GM18870 (cell line): ENCODE data around the gene SALL4.
"Not testable (repeated sequence)": the region's sequence is repeated elsewhere in the genome, so short reads cannot be mapped to it uniquely, and the experiment has no call there.

Source experiments
- ATAC-seq: cut with Tn5 transposase; IDR thresholded peaks from one replicate; pipeline ENCODE4 v1.9.1; 2021; ENCODE audit warnings: moderate library complexity; ENCODE audit not compliant: unreplicated experiment

Gene SALL4

GRCh38 chr20:51739722-51740249 is 62.5 kb downstream of the SALL4 start:
- ATAC-seq = no peak

DNA sequence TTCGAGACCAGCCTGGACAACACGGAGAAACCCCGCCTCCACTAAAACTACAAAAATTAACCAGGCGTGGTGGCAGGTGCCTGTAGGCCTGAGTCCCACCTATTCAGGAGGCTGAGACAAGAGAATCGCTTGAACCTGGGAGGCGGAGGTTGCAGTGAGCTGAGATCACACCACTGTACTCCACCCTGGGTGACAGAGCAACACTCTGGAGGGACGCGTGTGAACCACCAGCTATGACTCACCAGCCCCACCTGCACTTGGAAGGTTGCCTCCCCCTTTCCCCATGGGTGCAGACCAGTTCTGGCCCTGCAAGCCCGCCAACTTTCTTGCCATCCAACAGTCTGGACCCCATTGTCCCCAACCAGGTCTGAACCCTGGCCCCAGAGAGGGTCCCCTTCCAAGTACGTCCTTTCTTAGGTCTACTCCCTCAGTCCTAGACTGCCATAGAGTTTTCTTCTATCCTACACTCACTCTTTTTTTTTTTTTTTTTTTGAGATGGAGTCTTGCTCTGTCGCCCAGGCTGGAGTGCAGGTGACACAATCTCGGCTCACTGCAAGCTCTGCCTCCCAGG is 63.4 kb downstream of the SALL4 start:
- ATAC-seq = no peak

DNA sequence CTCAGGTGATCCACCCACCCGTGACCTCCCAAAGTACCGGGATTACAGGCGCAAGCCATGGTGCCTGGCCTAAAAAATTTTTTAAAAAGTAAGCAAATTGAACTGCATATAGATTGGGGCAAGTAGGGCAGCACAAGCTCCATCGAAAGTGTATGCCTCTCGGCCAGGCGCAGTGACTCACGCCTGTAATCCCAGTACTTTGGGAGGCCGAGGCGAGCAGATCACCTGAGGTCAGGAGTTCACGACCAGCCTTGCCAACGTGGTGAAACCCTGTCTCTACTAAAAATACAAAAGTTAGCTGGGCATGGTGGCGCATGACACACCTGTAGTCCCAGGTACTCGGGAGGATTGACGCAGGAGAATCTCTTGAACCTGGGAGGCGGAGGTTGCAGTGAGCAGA is 64.1 kb downstream of the SALL4 start:
- not testable (repeated sequence) for ATAC-seq

DNA sequence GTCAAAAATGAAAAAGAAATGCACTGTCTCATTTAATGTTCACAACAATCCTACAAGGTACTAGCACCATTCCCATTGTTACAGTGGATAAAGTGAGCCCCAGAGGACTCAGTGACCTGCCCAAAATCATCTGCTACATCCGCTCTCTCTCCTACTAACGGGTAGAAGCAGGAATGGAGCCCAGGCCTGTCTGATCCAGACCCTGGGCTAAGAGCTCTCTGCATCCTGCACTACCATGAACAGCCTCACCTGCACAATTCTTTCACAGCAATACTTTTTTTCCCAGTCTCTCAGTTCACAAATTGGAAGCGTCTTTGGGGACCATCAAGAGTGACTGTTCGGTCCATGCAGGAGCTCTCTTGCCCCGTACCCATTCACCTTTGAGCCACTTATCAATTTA is 65.4 kb downstream of the SALL4 start:
- ATAC-seq = no peak

DNA sequence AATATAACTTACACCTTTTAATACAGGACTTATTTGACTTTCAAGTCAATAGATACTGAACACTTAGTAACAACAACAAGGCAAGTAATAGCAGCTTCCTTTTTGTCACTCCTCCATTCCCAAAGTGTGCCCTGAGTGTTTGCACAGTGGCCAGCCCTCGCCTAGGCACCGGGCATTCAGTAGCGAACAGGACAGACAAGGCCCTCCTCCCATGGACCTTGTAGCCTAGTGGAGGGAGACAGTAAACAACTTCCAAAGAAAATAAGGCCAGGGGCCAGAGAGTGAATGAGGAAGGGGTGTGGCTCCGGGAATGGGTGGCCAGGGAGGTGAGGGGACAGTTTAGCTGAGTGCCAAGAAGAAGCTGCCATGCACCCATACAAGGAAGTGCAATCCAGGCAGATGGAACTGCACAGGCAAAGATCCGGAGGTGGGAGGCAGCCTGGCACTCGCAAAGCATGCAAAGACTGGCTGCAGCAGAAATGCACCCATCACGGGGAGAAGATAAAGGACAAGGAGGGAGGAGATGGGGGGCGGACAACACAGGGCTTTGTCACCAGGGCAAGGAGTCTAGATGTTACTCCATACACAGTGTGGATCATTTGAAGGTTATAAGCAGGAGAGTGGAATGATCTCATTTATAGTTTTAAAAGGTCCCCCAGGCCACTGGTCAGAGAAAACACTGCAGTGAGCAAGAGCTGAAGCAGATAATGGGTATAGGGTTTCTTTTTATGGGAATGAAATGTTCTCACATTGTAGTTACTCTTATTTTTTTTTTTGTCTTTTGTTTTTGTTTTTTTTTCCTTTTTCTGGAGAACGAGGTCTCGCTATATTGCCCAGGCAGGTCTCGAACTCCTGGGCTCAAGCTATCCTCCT is 66.4 kb downstream of the SALL4 start:
- no peak for ATAC-seq

GRCh38 chr20:51734876-51735720 is 67.2 kb downstream of the SALL4 start:
- ATAC-seq = no peak

DNA sequence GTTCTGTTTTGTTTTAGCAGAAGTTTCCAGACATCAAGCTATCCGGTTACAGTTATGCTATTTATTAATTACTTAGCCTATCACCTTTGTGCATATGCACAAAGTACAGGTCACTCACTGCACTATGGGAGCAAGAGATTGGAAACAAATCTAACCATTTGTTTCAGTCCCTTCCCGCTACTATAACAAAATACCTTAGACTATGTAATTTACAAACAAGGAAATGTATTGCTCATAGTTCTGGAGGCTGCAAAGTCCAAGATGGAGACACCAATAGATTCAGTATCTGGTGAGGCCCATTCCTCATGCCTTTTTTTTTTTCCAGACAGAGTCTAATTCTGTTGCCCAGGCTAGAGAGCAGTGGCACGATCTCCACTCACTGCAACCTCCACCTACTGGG is 69.3 kb downstream of the SALL4 start:
- ATAC-seq = no peak
